ENCODE results near the gene ADORA2B.
"Not testable (repeated sequence)": the region's sequence is repeated elsewhere in the genome, so short reads cannot be mapped to it uniquely, and the experiment has no call there.

ADORA2B gene

DNA sequence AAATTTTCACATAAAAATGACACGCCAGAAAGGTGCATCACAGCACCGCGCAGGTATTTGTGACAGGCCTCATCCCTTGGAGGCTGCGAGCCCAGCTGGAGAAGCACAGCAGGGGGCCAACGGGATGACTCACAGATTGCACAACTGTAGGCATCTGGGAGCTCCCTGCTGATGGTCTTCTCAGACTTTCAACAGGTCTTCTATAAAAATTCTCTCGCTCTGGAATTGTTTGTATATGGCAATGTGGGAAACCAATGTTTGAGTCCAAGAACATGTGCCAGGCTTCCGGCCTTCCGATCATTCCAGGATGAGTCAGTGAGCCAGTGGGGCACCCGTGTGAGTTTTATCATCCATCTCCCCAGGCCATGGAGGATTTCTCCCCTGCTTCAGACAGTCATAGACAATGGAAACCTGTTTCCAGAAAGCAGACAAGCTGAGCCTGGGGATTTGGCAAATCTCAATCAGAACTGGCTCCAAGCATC lies 24.1 kb upstream of the ADORA2B start:
- peak in 1 of 10 donors; percentile 22 for DNase-seq

DNA sequence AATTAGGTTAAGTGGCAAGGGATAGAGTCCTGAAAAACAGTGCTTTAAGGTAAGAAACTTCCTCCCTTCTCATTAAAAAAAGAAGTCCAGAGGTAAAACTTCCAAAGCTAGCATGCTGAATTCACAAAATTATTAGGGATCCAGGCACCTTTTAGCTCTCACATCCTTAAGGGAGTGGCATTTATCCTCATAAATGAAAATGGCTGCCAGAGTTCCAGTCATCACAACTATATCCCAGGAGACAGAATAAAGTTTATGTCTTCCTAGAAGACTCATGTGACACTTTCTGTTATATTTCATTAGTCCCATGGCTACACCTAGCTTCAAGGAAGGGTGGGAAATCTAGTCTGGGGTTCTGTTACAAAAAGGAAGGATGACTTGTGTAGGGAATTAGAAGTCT lies 23.3 kb upstream of the ADORA2B start:
- intact Hi-C loops (cut with DNase I) = no loop called here
- DNase-seq = no peak

More for the DNA sequence above, 24.1 kb upstream of the ADORA2B start:
- intact Hi-C loops (cut with DNase I) = no loop called here

DNA sequence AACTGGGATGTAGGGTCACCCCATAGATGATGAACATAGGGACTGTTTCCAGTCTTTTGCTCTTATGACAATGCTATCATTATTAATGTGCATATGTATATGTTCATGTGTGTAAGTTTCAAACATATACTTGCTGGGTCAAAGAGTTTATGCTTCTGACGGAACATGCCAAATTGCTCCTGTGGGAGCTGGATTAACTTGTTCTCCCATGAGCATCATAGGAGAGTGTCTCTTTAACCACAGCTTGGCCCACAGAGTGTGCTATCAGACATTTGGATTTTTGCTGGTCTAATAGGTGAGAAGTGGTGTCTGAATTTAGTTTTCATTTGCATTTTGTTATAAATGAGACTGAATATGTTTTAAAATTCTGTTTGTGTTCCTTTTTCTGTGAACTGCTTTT lies 22.3 kb upstream of the ADORA2B start:
- intact Hi-C loops (cut with DNase I) = no loop called here

GRCh38 chr17:15926039-15926740 lies 18.7 kb upstream of the ADORA2B start:
- intact Hi-C loops (cut with DNase I) = no loop called here
- peak in 1 of 10 donors; percentile 49 for DNase-seq

More for the DNA sequence above, 22.3 kb upstream of the ADORA2B start:
- DNase-seq = no peak

GRCh38 chr17:15928286-15928785 lies 16.6 kb upstream of the ADORA2B start:
- intact Hi-C loops (cut with DNase I) = no loop called here
- no peak for DNase-seq

- intact Hi-C loops (cut with DNase I) = no loop called here
- no peak for DNase-seq
Measured at GRCh38 chr17:15929941-15930340, 15.0 kb upstream of the ADORA2B start.

GRCh38 chr17:15930426-15930825 lies 14.5 kb upstream of the ADORA2B start:
- peak in 1 of 10 donors; percentile 28 for DNase-seq
- intact Hi-C loops (cut with DNase I) = no loop called here

DNA sequence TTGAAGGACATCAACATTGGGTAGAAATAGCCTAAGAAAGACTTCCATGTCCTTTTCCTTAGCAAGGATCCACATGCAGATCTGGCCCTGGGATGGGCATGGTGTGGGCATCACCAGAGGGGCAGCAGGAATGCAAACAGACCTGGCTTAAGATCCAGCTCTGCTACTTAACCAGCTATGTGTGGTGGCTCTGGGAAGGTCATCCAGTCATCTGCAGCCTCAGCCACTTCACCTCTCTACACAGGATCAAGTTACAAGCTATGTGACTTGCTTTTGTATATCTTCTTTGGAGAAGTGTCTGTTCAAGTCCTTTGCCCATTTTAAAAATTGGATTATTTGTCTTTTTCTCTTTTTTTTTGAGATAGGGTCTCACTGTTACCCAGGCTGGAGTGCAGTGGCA lies 13.5 kb upstream of the ADORA2B start:
- peak in 1 of 10 donors; percentile 7 for DNase-seq
- intact Hi-C loops (cut with DNase I) = no loop called here

- peak in 3 of 10 donors; percentile 17 to 54 (median 52) for DNase-seq
- intact Hi-C loops (cut with DNase I) = no loop called here
Measured at GRCh38 chr17:15934866-15935265, 10.1 kb upstream of the ADORA2B start.

GRCh38 chr17:15935891-15936290 lies 9.0 kb upstream of the ADORA2B start:
- intact Hi-C loops (cut with DNase I) = no loop called here

GRCh38 chr17:15936481-15936880 lies 8.4 kb upstream of the ADORA2B start:
- peak in 2 of 10 donors; percentile 6 to 18 for DNase-seq

More at GRCh38 chr17:15935891-15936290, 9.0 kb upstream of the ADORA2B start:
- peak in 1 of 10 donors; percentile 41 for DNase-seq

DNA sequence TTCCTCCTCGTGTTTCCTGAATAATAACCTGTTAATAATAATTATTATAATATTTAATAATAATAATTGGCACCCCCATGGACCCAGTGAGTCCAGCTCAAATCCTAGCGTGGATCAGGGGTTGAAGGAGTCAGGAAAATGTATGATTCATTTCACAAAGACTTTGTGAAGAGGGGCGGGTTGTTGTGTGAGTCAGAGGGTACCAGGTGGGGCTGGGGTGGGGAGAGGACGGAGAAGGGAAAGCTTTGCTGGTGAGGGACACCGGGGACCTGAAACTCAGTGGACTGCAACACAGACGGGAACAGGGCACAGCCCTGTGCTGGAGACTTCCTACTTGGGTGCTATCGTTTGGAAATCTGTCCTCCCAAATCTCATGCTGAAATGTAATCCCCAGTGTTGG lies 3.1 kb upstream of the ADORA2B start:
- intact Hi-C loops (cut with DNase I) = no loop called here
- DNase-seq = peak in 1 of 10 donors; percentile 7

More at GRCh38 chr17:15936481-15936880, 8.4 kb upstream of the ADORA2B start:
- intact Hi-C loops (cut with DNase I) = not testable (repeated sequence)

DNA sequence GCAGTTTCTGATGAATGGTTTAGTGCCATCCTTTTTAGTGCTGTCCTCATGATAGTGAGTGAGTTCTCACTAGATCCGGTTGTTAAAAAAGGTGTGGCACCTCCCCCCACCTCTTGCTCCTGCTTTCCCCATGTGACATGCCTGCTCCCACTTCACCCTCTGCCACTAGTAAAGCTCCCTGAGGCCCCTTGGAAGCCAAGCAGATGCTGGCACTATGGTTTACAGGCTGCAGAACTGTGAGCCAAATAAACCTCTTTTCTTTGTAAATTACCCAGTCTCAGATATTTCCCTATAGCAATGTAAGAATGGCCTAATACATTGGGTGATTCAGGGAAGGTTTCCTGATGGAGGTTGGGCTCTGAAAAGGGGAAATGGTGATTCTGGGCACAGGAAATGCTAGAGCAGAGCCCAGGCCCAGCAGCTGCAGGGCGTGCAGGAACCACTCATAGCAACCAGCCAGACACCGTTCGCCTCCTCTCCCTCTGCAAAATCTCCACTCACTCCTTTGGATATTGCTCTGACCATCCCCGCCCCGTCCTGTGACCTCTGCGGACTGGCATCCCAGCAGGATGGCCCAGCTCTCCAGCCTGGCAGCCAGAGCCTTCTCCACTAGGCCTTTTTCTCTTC lies 2.6 kb upstream of the ADORA2B start:
- intact Hi-C loops (cut with DNase I) = no loop called here
- peak in 1 of 10 donors; percentile 42 for DNase-seq

- intact Hi-C loops (cut with DNase I) = loop anchor here (2.0 kb wide), 1 partner anchor 55 kb away; the partner anchor contains the start of genes TTC19 and ZSWIM7
- DNase-seq = peak in 2 of 10 donors; percentile 55 to 69
Measured at GRCh38 chr17:15943971-15944758, 765 bp upstream of the ADORA2B start.

DNA sequence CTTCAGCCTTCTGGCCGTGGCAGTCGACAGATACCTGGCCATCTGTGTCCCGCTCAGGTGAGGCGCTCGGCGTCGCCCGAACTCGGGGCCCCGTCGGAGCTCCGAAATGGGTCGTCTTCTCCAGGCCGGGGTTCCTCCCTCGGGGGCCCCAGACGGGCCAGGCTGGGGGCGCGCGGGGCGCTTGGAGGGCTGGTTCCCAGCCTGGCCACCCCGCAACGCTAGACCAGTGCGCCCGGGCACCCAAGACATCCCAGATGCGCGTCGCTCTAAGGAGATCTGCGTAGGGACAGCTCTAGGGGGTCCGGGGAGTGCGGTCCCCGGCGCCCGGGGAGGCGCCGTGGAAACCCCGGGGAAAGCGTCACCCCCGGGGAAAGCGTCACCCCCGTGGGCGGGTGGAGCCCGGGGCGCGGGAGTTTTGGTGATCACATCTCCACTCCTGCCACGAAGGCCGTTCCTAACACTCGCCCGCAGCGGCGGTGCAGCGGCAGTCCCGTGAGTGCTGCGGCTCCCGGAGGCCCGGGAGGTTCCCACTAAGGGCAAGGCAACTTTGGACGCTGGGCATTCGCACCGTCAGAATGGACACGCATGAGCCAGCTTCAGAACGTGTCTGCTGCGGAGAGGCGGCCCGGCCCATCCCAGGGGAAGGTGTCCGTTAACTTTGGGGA lies 729 bp downstream of the ADORA2B start:
- peak in 1 of 10 donors; percentile 67 for DNase-seq
- intact Hi-C loops (cut with DNase I) = loop anchor here (2.0 kb wide), 1 partner anchor 53 kb away; the partner anchor contains the start of genes TTC19 and ZSWIM7

DNA sequence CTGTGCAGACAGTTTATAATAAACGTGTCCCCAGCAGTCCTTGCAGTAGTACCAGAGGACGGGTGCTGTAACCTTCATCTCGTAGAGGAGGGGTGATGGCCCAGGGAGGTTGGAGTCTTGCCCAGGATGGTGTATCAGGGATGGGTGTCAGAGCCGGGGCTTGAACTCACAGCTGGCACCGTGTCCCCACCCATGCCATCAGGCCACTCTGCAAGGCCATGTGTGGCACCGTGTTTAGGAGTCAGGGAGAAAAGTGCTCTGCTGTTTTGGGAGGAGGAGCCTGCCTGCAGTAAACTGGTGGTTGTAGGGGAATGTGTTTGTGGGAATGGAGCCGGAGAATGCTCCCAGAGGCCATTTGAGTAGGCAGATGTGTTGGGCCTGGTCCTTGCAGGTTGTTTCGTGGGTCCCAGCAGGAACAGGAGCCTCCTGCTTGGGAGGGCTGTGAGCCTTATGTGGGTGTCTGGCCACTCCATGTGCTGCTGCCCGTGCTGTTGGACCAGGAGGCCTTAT lies 1.7 kb downstream of the ADORA2B start:
- peak in 2 of 10 donors; percentile 16 to 57 for DNase-seq
- intact Hi-C loops (cut with DNase I) = no loop called here

GRCh38 chr17:15947271-15947670 lies 2.3 kb downstream of the ADORA2B start:
- intact Hi-C loops (cut with DNase I) = no loop called here
- peak in 2 of 10 donors; percentile 25 to 71 for DNase-seq

DNA sequence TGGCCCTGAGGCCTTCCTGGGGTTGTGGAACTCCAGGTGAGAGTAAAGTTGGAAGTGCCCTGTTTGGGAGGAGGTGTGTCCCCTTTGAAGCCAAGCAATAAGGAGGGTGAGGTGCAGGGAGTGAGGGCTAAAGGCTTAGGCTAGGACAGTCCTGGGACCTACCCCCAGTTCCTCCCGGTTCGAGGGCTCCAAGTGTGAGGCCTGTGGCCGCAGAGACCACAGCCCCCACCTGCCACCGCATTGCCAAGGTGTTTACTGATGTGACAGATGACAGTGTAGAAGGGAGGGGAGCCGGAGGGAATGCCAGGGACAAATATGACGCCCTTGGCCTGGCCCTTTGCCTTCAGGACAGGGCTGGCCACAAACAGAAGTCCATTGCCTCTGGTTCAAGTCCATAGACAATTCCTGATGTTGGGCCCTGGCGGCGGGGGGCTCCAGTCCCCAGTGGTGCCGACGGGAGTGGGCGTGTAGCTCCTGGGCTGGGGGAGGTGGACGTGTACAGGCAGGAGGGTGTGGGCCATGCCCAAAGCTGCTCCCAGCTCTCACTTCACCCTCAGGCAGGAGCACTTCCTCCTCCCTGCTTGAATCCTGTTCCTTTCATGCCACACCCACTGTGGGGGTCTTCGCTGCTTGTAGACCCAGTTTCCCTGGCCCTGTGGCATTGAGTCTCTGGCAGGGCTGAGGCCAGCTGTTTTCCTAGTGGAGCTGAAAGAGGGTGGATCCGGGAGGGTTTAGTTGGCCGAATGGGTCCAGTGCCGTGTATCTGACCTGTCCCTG lies 3.2 kb downstream of the ADORA2B start:
- intact Hi-C loops (cut with DNase I) = no loop called here
- DNase-seq = peak in 2 of 10 donors; percentile 13 to 77

Measured in posterior cingulate gyrus (tissue), 11 donors.